Femur (tissue), 1 donor: ENCODE measurements around the gene MEIS1.

Source experiments
- DNase-seq: peaks from one replicate; pipeline ENCODE4 v3.0.0-alpha.2; 2017

Gene MEIS1

GRCh38 chr2:66583881-66584280 lies 149.0 kb downstream of the MEIS1 start:
- no peak for DNase-seq

GRCh38 chr2:66585587-66585986 lies 150.7 kb downstream of the MEIS1 start:
- no peak for DNase-seq

GRCh38 chr2:66587216-66587615 lies 152.3 kb downstream of the MEIS1 start:
- DNase-seq, result no peak

- no peak for DNase-seq
Measured at GRCh38 chr2:66594001-66594400, 159.1 kb downstream of the MEIS1 start.

GRCh38 chr2:66595556-66595955 lies 160.6 kb downstream of the MEIS1 start:
- DNase-seq, result no peak

GRCh38 chr2:66596256-66596655 lies 161.3 kb downstream of the MEIS1 start:
- no peak for DNase-seq

- DNase-seq, result no peak
Measured at GRCh38 chr2:66601624-66602023, 166.7 kb downstream of the MEIS1 start.

- DNase-seq, result no peak
Measured at GRCh38 chr2:66602341-66602740, 167.4 kb downstream of the MEIS1 start.

GRCh38 chr2:66604326-66604725 lies 169.4 kb downstream of the MEIS1 start:
- no peak for DNase-seq

GRCh38 chr2:66604976-66605375 lies 170.1 kb downstream of the MEIS1 start:
- DNase-seq, result no peak

GRCh38 chr2:66607152-66607551 lies 172.2 kb downstream of the MEIS1 start:
- no peak for DNase-seq
